Adrenal gland (tissue), 5 donors: ENCODE results near the gene MCM5.

Experiments
- CTCF ChIP-seq, 6 experiments: fragments of 450-650 bp in 4 of 6; fragments of 200-600 bp in 2 of 6; sonication (generic) in 1 of 6; IDR thresholded peaks; 1 replicate in 5 of 6; 2 replicates in 1 of 6; pipeline versions ENCODE4 v1.5.1 to v1.8.0; 2016 to 2021; ENCODE audit warnings: antibody characterized with exemption in 6 of 6, mild to moderate bottlenecking in 2 of 6, moderate library complexity in 1 of 6
- POLR2A ChIP-seq, 2 donors: fragments of 450-650 bp; IDR thresholded peaks; one replicate each; pipeline ENCODE4 v1.6.1; 2017; ENCODE audit warnings: antibody characterized with exemption in 2 of 2, mild to moderate bottlenecking in 2 of 2, moderate library complexity in 1 of 2
- donor health status: DM: no; HTN: no; CAD: no.

- TF ChIP-seq CTCF (IDR thresholded peaks at IDR 0.05) (no peak), POLR2A (IDR thresholded peaks at IDR 0.05) (no peak)
These were observed 39.4 kb downstream of the MCM5 start for GRCh38 chr22:35439365-35439717.
